ENCODE results near the gene SKIL.

SKIL gene

GRCh38 chr3:170413291-170413690 lies 55.8 kb downstream of the SKIL start:
- DNase-seq: no peak

- peak; percentile 28 to 53 for DNase-seq
Observed at GRCh38 chr3:170414202-170414663, 56.7 kb downstream of the SKIL start.

GRCh38 chr3:170417090-170417489 lies 59.6 kb downstream of the SKIL start:
- DNase-seq: no peak

DNA sequence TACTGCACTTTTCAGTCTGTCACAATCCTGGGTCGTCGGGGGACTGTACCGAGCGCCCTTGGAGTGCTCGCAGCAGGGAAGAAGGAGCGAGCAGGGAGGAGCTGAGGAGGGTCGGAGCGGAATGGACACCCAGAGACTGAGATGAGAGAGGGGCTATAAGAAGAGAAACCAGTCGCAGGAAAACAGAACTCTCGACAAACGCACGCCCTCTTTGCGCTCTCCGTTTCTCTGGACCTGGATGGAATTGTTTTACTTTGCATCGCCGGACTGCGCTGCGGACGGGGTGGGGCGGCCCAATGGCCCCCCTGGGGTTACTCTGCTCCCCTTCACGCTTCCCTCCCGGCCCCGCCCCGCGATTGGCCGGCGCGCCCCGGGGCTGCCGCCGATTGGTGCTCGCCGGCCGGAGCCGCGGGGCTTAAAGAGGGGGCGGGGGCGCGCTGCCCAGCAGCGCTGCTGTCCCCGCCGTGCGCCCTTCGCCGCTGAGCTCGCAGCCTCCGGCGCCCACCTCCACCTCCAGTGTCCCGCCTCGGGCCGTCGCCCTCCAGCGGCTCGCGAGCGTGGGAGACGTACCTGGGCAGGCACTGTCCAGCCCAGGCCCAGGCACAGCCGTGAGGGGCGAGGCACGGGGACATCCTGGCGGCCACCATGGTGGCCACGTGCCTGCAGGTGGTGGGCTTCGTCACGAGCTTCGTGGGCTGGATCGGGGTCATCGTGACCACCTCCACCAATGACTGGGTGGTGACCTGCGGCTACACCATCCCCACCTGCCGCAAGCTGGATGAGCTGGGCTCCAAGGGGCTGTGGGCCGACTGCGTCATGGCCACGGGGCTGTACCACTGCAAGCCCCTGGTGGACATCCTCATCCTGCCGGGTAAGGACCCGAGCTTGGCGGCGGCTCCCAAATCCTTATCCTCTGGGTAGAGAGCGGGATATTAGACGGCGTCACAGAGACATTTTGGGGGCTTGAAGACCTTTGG lies 61.2 kb downstream of the SKIL start, which contains the start of gene CLDN11:
Gene CLDN11, plus strand, starts transcription at position 447 of the 977 bp plus-strand sequence. Its CDS starts 199 bp downstream, at position 646.
- peak in 1 of 2 experiments; percentile 37 for DNase-seq

GRCh38 chr3:170419557-170420087 lies 62.1 kb downstream of the SKIL start:
- DNase-seq: peak in 1 of 2 experiments; percentile 40

GRCh38 chr3:170420307-170420821 lies 62.8 kb downstream of the SKIL start:
- DNase-seq: no peak

DNA sequence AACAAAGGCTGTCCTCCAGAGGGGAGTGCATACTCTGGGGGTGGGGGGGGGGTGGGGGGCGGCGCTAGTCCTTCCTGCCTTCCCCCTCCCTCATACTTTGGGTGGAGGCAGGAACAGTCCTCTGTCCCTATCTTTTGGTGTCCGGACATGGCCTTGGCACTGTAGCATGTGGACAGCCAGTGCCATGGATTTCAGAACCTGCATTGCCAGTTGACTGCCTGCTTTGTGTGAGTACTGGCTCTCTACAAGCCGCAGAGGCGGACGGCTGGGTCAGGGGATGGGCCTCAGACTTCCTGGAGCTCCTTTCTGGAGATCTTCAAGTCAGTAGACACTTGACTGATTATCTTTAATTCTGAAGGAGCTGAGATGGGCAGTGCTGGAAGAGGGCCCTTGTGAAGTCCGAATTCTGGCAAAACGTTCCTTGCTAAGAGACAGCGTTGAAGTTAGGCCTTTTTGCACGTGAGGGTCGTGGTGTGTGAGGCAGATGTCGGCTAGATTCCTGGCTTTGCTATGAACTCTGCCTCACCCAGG lies 63.7 kb downstream of the SKIL start:
- DNase-seq: no peak

DNA sequence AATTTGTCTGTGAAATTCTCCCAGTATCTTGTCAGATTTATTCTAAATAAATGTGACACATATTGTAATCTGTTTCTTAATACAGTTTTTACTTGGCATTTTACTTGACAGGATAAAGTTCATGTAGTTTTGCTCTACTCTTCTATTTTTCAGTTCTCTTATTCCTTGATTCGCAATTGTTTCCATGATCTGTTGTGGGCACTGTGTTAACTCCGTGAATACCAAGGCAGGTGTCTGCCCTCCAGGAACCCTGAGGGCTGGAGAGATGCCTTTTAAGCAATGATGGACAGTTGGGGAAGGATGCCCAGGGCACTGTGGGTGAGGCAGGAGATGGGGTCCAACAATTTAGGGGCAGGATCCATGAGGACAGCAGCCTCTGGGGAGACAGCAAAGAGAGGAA lies 64.2 kb downstream of the SKIL start:
- no peak for DNase-seq

DNA sequence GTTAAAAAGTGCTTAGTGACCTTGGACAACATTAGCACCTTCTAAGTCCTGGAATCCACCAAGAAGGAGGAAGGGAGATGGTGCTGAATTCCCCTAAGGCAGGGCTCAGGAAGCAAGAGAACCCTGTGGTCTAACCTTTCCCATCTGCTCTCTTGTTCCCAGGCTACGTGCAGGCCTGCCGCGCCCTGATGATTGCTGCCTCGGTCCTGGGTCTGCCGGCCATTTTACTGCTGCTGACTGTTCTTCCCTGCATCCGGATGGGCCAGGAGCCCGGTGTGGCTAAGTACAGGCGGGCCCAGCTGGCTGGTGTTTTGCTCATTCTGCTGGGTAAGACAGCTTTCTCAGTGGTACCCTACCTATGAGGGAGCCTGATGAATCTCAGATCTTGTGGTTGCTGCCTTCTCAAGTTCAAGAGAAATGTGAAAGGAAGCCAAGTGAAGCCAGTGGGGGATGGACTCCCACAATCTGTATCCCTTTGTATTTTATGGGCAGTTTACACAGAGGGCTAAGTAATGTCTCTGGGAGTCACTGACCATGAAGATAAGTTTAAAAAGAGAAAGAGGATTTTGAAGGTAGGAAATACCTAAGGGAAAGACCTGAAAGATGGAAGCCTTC lies 65.6 kb downstream of the SKIL start:
- DNase-seq: no peak

- no peak for DNase-seq
Observed at GRCh38 chr3:170424879-170425278, 67.4 kb downstream of the SKIL start.

DNA sequence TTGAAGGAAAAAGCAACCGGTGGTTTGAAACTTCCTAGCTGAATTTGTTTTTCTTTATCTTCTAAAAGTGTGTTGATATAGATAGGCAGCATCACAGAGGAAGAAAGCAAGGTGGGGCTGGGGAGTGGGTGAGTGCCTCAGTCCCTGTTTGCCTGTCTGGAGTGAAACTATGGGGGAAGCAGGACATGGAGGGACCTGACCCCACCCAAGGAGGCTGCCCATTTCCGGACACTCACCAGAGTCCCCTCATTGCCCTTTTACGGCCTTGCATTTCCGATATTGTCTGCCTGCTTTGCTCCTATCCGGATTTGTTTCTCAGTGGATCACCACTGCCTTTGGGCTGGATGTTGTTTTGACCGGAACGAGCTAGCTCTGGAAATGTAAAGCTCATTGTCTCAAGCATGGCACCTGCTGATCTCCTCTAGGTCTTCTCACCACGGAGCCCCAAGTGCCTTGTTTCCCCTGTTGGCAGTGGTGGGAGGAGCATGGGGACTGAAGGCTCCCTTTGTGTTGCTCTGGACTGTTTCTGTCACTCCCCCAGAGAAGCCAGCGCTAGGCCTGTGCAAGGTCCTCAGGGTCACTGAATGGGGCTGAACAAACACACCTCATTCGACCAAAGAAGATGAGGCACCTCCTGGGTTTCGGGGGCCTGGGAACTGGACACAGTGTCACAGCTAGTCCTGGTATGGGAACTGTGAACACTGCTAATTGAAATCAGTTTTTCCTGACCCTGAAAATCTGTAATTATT lies 68.2 kb downstream of the SKIL start:
- no peak for DNase-seq

- no peak for DNase-seq
Observed at GRCh38 chr3:170426240-170426797, 68.8 kb downstream of the SKIL start.

DNA sequence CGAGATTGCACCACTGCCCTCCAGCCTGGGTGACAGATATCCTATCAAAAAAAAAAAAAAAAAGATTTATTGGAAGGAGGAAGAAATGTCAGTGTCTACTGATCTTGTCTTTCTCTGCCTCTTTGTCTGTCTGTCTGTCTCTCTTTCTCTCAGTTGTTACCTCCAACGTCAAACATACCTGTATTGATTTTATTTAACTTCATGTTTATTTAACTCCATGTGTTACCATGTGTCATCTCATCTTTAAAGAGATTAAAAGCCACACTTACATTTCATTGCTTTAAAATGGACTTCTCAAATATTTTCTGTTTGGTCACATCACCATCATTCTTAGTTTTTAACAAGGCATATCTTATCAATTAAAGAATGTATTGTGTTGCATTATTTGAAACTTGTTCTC lies 70.6 kb downstream of the SKIL start:
- no peak for DNase-seq

- DNase-seq: no peak
Observed at GRCh38 chr3:170429050-170429449, 71.5 kb downstream of the SKIL start.

DNA sequence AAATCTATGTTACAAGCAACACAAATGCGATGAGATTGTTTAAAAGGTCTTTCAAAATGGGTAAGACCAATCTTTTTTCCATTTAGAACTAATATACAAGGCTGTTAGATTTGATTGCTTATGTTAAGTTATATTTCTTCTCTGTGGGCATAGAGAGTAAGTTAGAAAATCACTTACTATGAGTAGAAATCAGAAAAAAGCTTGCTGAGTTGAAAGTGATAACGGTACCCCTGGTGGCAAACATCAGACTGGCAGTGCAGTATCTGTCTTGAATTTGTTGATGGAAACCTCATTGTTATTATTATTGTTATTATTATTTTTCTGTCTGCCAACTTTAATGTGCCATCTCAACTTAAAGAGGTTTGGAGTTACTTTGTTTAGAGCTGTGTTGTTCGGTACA lies 73.5 kb downstream of the SKIL start:
- DNase-seq: no peak

GRCh38 chr3:170432416-170432815 lies 74.9 kb downstream of the SKIL start:
- no peak for DNase-seq

DNA sequence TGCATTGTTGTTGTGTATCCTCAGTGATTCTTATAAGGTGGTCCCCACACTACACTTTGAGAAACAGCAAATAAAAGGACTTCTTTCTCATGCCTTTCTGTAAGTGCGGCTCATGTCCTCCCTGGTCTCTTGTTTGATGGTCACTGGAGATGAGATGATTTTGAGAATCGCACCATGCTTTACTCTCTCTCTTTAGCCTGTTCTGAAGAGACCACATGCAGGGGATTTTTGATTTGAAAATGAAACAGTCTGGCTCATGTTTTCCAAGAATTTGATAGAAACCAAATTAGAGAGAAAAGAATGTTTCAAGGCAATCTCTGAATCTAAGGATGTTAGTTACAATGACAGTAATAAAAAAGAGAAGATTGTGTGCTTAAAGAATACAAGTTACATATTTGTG lies 79.2 kb downstream of the SKIL start:
- DNase-seq: no peak

DNA sequence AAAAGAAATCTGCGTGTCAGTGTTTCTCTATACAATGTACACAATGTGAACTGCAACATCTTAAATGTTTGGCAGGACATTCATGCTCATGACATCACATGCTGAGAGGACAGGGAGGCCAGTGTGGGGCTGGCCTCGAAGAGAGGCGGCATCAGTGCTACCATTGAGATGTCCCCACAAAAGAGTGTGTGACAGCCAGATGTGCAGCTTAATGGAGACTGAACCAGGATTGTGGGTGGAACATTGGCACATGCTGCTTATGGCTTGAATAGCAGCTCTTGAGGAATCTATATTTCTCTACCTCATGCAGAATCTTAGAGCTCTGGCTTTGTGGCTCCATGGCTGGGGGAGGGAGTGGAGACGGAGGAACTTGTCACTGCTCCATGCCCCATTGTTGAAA lies 79.7 kb downstream of the SKIL start:
- no peak for DNase-seq

GRCh38 chr3:170437696-170438407 lies 80.3 kb downstream of the SKIL start:
- DNase-seq: no peak

GRCh38 chr3:170438836-170439235 lies 81.3 kb downstream of the SKIL start:
- DNase-seq: no peak

DNA sequence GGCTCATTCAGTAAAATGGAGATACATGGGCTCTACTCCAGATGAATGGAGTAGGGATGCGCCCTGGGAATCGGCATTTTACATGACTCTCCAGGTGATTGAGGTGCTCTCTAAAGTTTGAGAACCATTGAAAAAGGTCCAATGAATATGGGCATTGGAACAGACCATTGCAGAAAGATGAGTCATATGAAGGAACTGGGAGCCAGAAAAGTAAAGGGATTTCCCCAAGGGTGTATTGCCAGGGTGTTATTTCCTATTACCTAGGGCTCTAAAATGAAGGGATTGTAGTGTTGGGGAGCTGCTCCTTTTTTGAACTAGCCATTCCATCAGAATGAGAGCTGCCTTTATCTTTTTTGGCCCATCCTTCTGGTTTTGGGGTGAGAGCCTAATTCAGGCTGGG lies 82.8 kb downstream of the SKIL start:
- DNase-seq: no peak

Measured in SHP77 (cell line).